ENCODE data around the gene MS4A2. TPM values are rescaled to one million over a fixed set of nuclear protein-coding genes. Genes with fewer than 3 reads are reported as not detected.

Gene MS4A2
- total and polyA plus RNA-seq, 10 donors, result 0.03 to 0.91 (median 0.60) TPM; not detected in 5

DNA sequence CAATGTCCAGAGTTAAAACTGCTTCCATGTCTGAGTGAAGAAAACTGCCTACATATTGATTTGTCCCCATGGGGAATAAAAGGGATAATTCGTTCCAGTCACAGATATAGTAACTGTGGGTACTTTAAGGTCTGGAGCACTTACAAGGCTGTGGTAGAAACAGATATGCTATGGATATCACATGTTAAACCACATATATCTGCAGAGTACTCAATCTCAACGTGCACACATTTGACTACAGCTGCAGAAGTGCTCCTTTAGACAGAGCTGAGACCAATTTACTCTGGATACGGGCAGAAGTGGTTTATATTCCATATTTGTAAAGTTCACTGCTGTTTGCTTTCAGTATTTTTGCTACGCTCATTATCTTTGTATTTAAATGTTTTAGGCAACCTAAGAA, 9.7 kb upstream of the MS4A2 start:
- 63 to 79% (median 71%) methylated on average over 4 of the region's 4 CpGs for WGBS, 5 donors
- H3K9me3 ChIP-seq, result peaks cover 0 to 12% (median 0%) of the 10 kb centered on the region in 8 donors
- intact Hi-C loops (cut with DNase I; ENCODE audit: low total_unique reads), result no loop called here
- no peak for DNase-seq
- TF ChIP-seq, protein P1, sequence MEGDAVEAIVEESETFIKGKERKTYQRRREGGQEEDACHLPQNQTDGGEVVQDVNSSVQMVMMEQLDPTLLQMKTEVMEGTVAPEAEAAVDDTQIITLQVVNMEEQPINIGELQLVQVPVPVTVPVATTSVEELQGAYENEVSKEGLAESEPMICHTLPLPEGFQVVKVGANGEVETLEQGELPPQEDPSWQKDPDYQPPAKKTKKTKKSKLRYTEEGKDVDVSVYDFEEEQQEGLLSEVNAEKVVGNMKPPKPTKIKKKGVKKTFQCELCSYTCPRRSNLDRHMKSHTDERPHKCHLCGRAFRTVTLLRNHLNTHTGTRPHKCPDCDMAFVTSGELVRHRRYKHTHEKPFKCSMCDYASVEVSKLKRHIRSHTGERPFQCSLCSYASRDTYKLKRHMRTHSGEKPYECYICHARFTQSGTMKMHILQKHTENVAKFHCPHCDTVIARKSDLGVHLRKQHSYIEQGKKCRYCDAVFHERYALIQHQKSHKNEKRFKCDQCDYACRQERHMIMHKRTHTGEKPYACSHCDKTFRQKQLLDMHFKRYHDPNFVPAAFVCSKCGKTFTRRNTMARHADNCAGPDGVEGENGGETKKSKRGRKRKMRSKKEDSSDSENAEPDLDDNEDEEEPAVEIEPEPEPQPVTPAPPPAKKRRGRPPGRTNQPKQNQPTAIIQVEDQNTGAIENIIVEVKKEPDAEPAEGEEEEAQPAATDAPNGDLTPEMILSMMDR (IDR thresholded peaks at IDR 0.05 in 8 of 11, conservative IDR thresholded peaks at IDR 0.05 in 3 of 11), result no peak
- H3K4me1 ChIP-seq, result no peaks in the 10 kb centered on the region
- H3K27me3 ChIP-seq (replicated peaks in 1 of 7), result no peaks in the 10 kb centered on the region
- no peak overlapping the region for H3K4me3 ChIP-seq
- H3K36me3 ChIP-seq, result no peaks in the 10 kb centered on the region
- no peak overlapping the region for H3K27ac ChIP-seq

DNA sequence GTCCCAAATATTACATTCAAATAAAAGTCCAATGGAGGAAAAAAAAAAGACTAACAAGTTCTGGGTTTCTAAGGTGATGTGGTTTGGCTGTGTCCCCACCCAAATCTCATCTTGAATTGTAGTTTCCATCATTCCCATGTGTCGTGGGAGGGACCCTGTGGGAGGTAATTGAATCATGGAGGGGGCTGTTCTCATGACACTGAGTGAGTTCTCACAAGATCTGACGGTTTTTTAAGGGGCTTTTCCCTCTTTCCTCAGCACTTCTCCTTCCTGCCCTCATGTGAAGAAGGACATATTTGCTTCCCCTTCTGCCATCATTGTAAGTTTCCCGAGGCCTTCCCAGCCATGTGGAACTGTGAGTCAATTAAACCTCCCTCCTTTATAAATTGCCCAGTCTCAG, 7.9 kb upstream of the MS4A2 start:
- intact Hi-C loops (cut with DNase I; ENCODE audit: low total_unique reads), result no loop called here
- 48 to 66% (median 54%) methylated on average over 3 of the region's 3 CpGs for WGBS, 5 donors
- Histone ChIP-seq H3K4me1 (no peaks in the 10 kb centered on the region), H3K4me3 (no peak overlapping the region), H3K9me3 (peaks cover 0 to 12% (median 0%) of the 10 kb centered on the region in 8 donors), H3K36me3 (no peaks in the 10 kb centered on the region), H3K27ac (no peak overlapping the region), H3K27me3 (replicated peaks in 1 of 7) (no peaks in the 10 kb centered on the region)
- no peak for DNase-seq
- TF ChIP-seq, protein P1 (IDR thresholded peaks at IDR 0.05 in 8 of 11, conservative IDR thresholded peaks at IDR 0.05 in 3 of 11), result no peak
- TF ChIP-seq POLR2A (IDR thresholded peaks at IDR 0.05), result no peak
- TF ChIP-seq POLR2AphosphoS5 (IDR thresholded peaks at IDR 0.05), result no peak

DNA sequence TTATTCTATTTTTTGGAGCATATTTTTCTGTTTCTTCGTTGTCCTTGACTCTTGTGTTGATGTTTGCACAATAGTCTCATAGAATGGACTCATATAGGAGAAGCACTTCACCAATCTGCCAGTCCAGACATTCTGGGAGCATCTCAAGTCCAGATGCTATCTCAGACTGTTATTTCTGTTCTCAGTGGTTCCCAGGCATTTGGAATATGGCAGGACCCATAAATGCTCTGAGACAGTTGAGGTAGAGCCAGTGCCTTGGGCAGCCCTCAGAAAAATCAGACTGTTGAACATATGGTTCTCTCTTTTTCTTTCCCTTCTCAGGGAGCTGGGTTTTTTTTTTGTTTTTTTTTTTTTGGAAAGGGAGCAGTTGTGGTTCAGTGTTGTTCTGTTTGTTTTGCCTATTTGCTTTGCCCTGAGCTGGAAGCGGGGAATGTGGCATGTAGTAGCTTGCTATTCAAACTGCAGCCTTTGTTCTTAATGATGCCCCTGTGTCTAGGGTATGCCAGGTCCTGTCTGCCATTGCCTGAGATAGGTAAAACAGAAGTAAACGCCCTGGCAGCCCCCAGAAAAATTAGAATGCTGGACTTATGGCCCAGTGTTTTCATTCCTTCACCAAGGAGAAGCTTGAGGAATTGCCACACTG, 3.7 kb upstream of the MS4A2 start:
- Histone ChIP-seq H3K4me3 (no peak overlapping the region), H3K4me1 (no peaks in the 10 kb centered on the region), H3K27me3 (replicated peaks in 1 of 7) (peaks cover 0 to 3% (median 0%) of the 10 kb centered on the region in 7 donors), H3K27ac (no peak overlapping the region), H3K9me3 (peaks cover 0 to 8% (median 0%) of the 10 kb centered on the region in 8 donors), H3K36me3 (no peaks in the 10 kb centered on the region)
- no peak for TF ChIP-seq POLR2AphosphoS5 (IDR thresholded peaks at IDR 0.05)
- TF ChIP-seq POLR2A (IDR thresholded peaks at IDR 0.05), result no peak
- TF ChIP-seq, protein P1 (IDR thresholded peaks at IDR 0.05 in 8 of 11, conservative IDR thresholded peaks at IDR 0.05 in 3 of 11), result no peak
- 62 to 79% (median 75%) methylated on average over 3 of the region's 3 CpGs for WGBS, 5 donors
- intact Hi-C loops (cut with DNase I; ENCODE audit: low total_unique reads), result no loop called here
- no peak for DNase-seq

DNA sequence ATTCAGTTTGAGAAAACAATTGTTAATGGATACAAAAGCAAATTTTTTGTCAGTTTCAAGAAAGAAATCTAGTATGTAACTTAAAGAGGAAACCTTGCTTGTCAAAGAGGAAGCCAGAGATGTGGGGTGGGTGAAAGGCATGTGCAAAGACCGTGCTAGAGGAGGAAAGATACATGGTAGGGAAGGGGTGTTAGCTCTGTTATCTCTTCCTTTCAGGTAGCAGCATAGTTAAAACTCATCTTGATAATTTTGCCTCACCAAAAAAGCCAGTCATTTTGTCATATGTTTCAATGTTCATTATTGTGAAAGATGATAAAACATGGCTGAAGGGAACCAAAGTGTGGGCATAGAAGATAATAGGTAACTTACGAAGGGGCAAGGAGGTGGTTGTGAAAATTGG, 2.6 kb upstream of the MS4A2 start:
- intact Hi-C loops (cut with DNase I; ENCODE audit: low total_unique reads), result no loop called here
- no peaks in the 10 kb centered on the region for H3K4me1 ChIP-seq
- H3K4me3 ChIP-seq, result no peak overlapping the region
- TF ChIP-seq POLR2AphosphoS5 (IDR thresholded peaks at IDR 0.05) (no peak), POLR2A (IDR thresholded peaks at IDR 0.05) (no peak)
- TF ChIP-seq, protein P1 (IDR thresholded peaks at IDR 0.05 in 8 of 11, conservative IDR thresholded peaks at IDR 0.05 in 3 of 11), result no peak
- no peak for DNase-seq
- no peak overlapping the region for H3K27ac ChIP-seq
- peaks cover 0 to 2% (median 0%) of the 10 kb centered on the region in 8 donors for H3K9me3 ChIP-seq
- WGBS, 5 donors, result 43 to 52% (median 49%) methylated on average over 2 of the region's 2 CpGs
- H3K36me3 ChIP-seq, result no peaks in the 10 kb centered on the region
- H3K27me3 ChIP-seq (replicated peaks in 1 of 7), result peaks cover 0 to 3% (median 0%) of the 10 kb centered on the region in 7 donors

All from spleen (tissue), 11 donors.